Measurements from ENCODE around the gene ZNF462. TPM values are rescaled to one million over a fixed set of nuclear protein-coding genes. Genes with fewer than 3 reads are reported as not detected.

ZNF462 gene
- total RNA-seq, 3 donors from 2014 or later (not counting 1 experiment from before 2014, with no cell fraction given) = 0.33 to 0.93 (median 0.35) TPM

- Histone ChIP-seq H3K9me3 (ENCODE audit: control insufficient read depth, insufficient read depth, low read length) (no peaks in the 10 kb centered on the region), H3K27me3 (ENCODE audit: control insufficient read depth, insufficient read depth, low read length) (no peaks in the 10 kb centered on the region), H3K36me3 (ENCODE audit: control insufficient read depth, insufficient read depth, low read length) (no peaks in the 10 kb centered on the region), H3K4me3 (ENCODE audit: low read length) (no peak overlapping the region), H3K4me1 (ENCODE audit: control insufficient read depth, insufficient read depth, low read length) (no peaks in the 10 kb centered on the region), H3K27ac (ENCODE audit: low read length) (no peak overlapping the region)
- Mint-ChIP-seq H3K27ac (no peak overlapping the region), H3K36me3 (no peaks in the 10 kb centered on the region), H3K4me3 (no peak overlapping the region), H3K27me3 (ENCODE audit: low read depth in 2 of 2) (peaks cover 0 to 3% of the 10 kb centered on the region in 2 donors), H3K9me3 (peaks cover 0 to 2% of the 10 kb centered on the region in 2 donors), H3K4me1 (no peaks in the 10 kb centered on the region)
- whole genome bisulfite sequencing (ENCODE audit: insufficient coverage) = 55% methylated on average over 4 of the region's 4 CpGs
- no peak for DNase-seq
- ATAC-seq = no peak
- TF ChIP-seq CTCF (IDR thresholded peaks at IDR 0.05) = no peak
- intact Hi-C loops (cut with micrococcal nuclease) = no loop called here
These were observed 32.3 kb upstream of the ZNF462 start for GRCh38 chr9:106830527-106831150.

- no peak overlapping the region for H3K4me3 Mint-ChIP-seq
These were observed 28.1 kb upstream of the ZNF462 start for GRCh38 chr9:106834888-106835287.

GRCh38 chr9:106835840-106836239 lies 27.1 kb upstream of the ZNF462 start:
- no peak for TF ChIP-seq CTCF (IDR thresholded peaks at IDR 0.05)
- H3K4me3 ChIP-seq (ENCODE audit: low read length) = no peak overlapping the region
- H3K4me1 ChIP-seq (ENCODE audit: control insufficient read depth, insufficient read depth, low read length) = no peaks in the 10 kb centered on the region
- no peaks in the 10 kb centered on the region for H3K36me3 ChIP-seq (ENCODE audit: control insufficient read depth, insufficient read depth, low read length)
- intact Hi-C loops (cut with micrococcal nuclease) = no loop called here
- no peak overlapping the region for H3K27ac ChIP-seq (ENCODE audit: low read length)
- H3K27ac Mint-ChIP-seq = no peak overlapping the region
- DNase-seq (no peak), ATAC-seq (no peak)
- peaks cover 0 to 8% of the 10 kb centered on the region in 2 donors for H3K9me3 Mint-ChIP-seq
- 100% methylated on average over 1 of the region's 2 CpGs for WGBS (ENCODE audit: insufficient coverage)
- no peaks in the 10 kb centered on the region for H3K4me1 Mint-ChIP-seq
- peaks cover 6 to 12% of the 10 kb centered on the region in 2 donors for H3K27me3 Mint-ChIP-seq (ENCODE audit: low read depth in 2 of 2)
- no peaks in the 10 kb centered on the region for H3K9me3 ChIP-seq (ENCODE audit: control insufficient read depth, insufficient read depth, low read length)
- H3K4me3 Mint-ChIP-seq = no peak overlapping the region
- peaks cover 2% of the 10 kb centered on the region for H3K27me3 ChIP-seq (ENCODE audit: control insufficient read depth, insufficient read depth, low read length)
- H3K36me3 Mint-ChIP-seq = no peaks in the 10 kb centered on the region

More at GRCh38 chr9:106834888-106835287, 28.1 kb upstream of the ZNF462 start:
- Mint-ChIP-seq H3K27me3 (ENCODE audit: low read depth in 2 of 2) (peaks cover under 1 to 9% of the 10 kb centered on the region in 2 donors), H3K36me3 (no peaks in the 10 kb centered on the region), H3K4me1 (no peaks in the 10 kb centered on the region), H3K27ac (no peak overlapping the region), H3K9me3 (peaks cover 0 to 5% of the 10 kb centered on the region in 2 donors)
- intact Hi-C loops (cut with micrococcal nuclease) = no loop called here
- no peaks in the 10 kb centered on the region for H3K36me3 ChIP-seq (ENCODE audit: control insufficient read depth, insufficient read depth, low read length)
- no peak overlapping the region for H3K27ac ChIP-seq (ENCODE audit: low read length)
- no peaks in the 10 kb centered on the region for H3K9me3 ChIP-seq (ENCODE audit: control insufficient read depth, insufficient read depth, low read length)
- ATAC-seq (no peak), DNase-seq (no peak)
- H3K4me1 ChIP-seq (ENCODE audit: control insufficient read depth, insufficient read depth, low read length) = no peaks in the 10 kb centered on the region
- no peak for TF ChIP-seq CTCF (IDR thresholded peaks at IDR 0.05)
- no peak overlapping the region for H3K4me3 ChIP-seq (ENCODE audit: low read length)
- H3K27me3 ChIP-seq (ENCODE audit: control insufficient read depth, insufficient read depth, low read length) = peaks cover 2% of the 10 kb centered on the region

DNA sequence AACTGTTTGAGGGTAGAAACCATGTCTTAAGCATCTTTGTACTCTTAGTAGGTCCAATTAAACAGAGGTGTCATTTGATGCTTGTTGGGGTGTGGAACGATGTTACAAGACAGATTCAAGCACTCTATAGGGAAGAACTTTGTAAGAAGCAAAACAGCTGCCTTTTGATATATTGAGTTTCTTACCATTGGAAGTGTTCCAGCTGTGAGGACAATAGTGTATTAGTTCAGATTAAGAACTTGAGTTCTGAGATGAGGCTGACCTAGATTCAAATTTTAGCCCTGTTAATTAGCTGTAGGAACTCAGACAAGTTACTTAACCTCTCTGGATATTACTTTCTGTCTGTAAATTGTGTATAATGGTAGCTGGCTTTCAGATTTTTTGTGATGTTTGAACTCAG lies 19.6 kb upstream of the ZNF462 start:
- 85% methylated on average over 1 of the region's 1 CpG for WGBS (ENCODE audit: insufficient coverage)
- H3K9me3 Mint-ChIP-seq = peaks cover 0 to 6% of the 10 kb centered on the region in 2 donors
- no peaks in the 10 kb centered on the region for H3K36me3 Mint-ChIP-seq
- intact Hi-C loops (cut with micrococcal nuclease) = no loop called here
- no peaks in the 10 kb centered on the region for H3K9me3 ChIP-seq (ENCODE audit: control insufficient read depth, insufficient read depth, low read length)
- H3K27me3 Mint-ChIP-seq (ENCODE audit: low read depth in 2 of 2) = peaks cover 12 to 22% of the 10 kb centered on the region in 2 donors
- no peak overlapping the region for H3K4me3 ChIP-seq (ENCODE audit: low read length)
- H3K27ac Mint-ChIP-seq = no peak overlapping the region
- DNase-seq (no peak), ATAC-seq (no peak)
- no peak for TF ChIP-seq CTCF (IDR thresholded peaks at IDR 0.05)
- H3K36me3 ChIP-seq (ENCODE audit: control insufficient read depth, insufficient read depth, low read length) = no peaks in the 10 kb centered on the region
- no peaks in the 10 kb centered on the region for H3K27me3 ChIP-seq (ENCODE audit: control insufficient read depth, insufficient read depth, low read length)
- H3K4me3 Mint-ChIP-seq = no peak overlapping the region
- no peaks in the 10 kb centered on the region for H3K4me1 ChIP-seq (ENCODE audit: control insufficient read depth, insufficient read depth, low read length)
- no peak overlapping the region for H3K27ac ChIP-seq (ENCODE audit: low read length)
- no peaks in the 10 kb centered on the region for H3K4me1 Mint-ChIP-seq
